GM12891 (cell line): ENCODE data around the gene RHBDL1. TPM values are rescaled to one million over a fixed set of nuclear protein-coding genes. Genes with fewer than 3 reads are reported as not detected.

ENCODE experiments used
- DNase-seq: peaks from one replicate; pipeline ENCODE4 v3.0.0; 2011; ENCODE audit warnings: low spot score; ENCODE audit not compliant: insufficient read length
- FAIRE-seq: peaks from 2 replicates; lab custom pipeline; 2011; peaks lifted over from hg19 to GRCh38; lab: Jason Lieb, UNC
- PAX5 ChIP-seq: IDR thresholded peaks from 2 replicates; pipeline ENCODE4 v1.6.1; 2011; ENCODE audit warnings: low read length, moderate library complexity, mild to moderate bottlenecking; ENCODE audit not compliant: insufficient read depth, severe bottlenecking
- POLR2A ChIP-seq: IDR thresholded peaks from 2 replicates; pipeline ENCODE4 v1.6.1; 2011; ENCODE audit warnings: low read depth, low read length, control low read depth
- POLR2AphosphoS5 ChIP-seq: IDR thresholded peaks from 2 replicates; pipeline ENCODE4 v1.6.1; 2011; ENCODE audit warnings: low read depth, low read length, control low read depth
- POU2F2 ChIP-seq: IDR thresholded peaks from 2 replicates; pipeline ENCODE4 v1.6.1; 2011; ENCODE audit warnings: low read depth, mild to moderate bottlenecking, control low read depth, low read length, moderate library complexity
- SPI1 ChIP-seq: IDR thresholded peaks from 2 replicates; pipeline ENCODE4 v1.6.1; 2011; ENCODE audit warnings: low read depth, low read length, control low read depth
- TAF1 ChIP-seq: IDR thresholded peaks from 2 replicates; pipeline ENCODE4 v1.6.1; 2011; ENCODE audit warnings: low read depth, low read length, control low read depth
- polyA plus RNA-seq: library from polyadenylated mRNA; unstranded; fragments of >200 nt; gene quantifications from one replicate; pipeline ENCODE4 v1.2.1, GENCODE V29; 2012; ENCODE audit warnings: low read depth, missing spikeins, inconsistent platforms; ENCODE audit not compliant: missing spikeins

Gene RHBDL1
- polyA plus RNA-seq: 1.8 TPM

GRCh38 chr16:674968-675883 lies at the start of gene RHBDL1:
Gene RHBDL1, plus strand, starts transcription at chr16:675671. Its CDS starts 120 bp downstream, at chr16:675791.
- peak; percentile 76 for FAIRE-seq
- no peak for DNase-seq
- no peak for TF ChIP-seq TAF1
- no peak for TF ChIP-seq POU2F2
- TF ChIP-seq POLR2A: no peak
- no peak for TF ChIP-seq SPI1
- no peak for TF ChIP-seq PAX5
- TF ChIP-seq POLR2AphosphoS5: no peak

GRCh38 chr16:625977-626765 lies 49.3 kb upstream of the RHBDL1 start:
- TF ChIP-seq POLR2AphosphoS5: no peak
- no peak for TF ChIP-seq POU2F2
- TF ChIP-seq POLR2A: no peak
- TF ChIP-seq TAF1: no peak
- no peak for TF ChIP-seq SPI1
- TF ChIP-seq PAX5: no peak
- DNase-seq (no peak), FAIRE-seq (no peak)

- DNase-seq (no peak), FAIRE-seq (no peak)
- TF ChIP-seq TAF1 (no peak), SPI1 (no peak), POLR2AphosphoS5 (no peak), POLR2A (no peak), POU2F2 (no peak), PAX5 (no peak)
Measured at GRCh38 chr16:626787-627453, 48.6 kb upstream of the RHBDL1 start.

- DNase-seq (no peak), FAIRE-seq (no peak)
- TF ChIP-seq POLR2A (no peak), PAX5 (no peak), TAF1 (no peak), SPI1 (no peak), POU2F2 (no peak), POLR2AphosphoS5 (no peak)
Measured at GRCh38 chr16:627454-628239, 47.8 kb upstream of the RHBDL1 start.

GRCh38 chr16:628321-629061 lies 47.0 kb upstream of the RHBDL1 start:
- DNase-seq (no peak), FAIRE-seq (no peak)
- TF ChIP-seq POLR2AphosphoS5 (no peak), PAX5 (no peak), TAF1 (no peak), POLR2A (no peak), SPI1 (no peak), POU2F2 (no peak)

GRCh38 chr16:629185-629832 lies 46.2 kb upstream of the RHBDL1 start:
- TF ChIP-seq POU2F2: no peak
- TF ChIP-seq POLR2A: no peak
- TF ChIP-seq TAF1: no peak
- no peak for TF ChIP-seq POLR2AphosphoS5
- TF ChIP-seq PAX5: no peak
- no peak for TF ChIP-seq SPI1
- no peak for DNase-seq
- FAIRE-seq: no peak

- TF ChIP-seq POLR2A (no peak), POLR2AphosphoS5 (no peak), POU2F2 (no peak), TAF1 (no peak), PAX5 (no peak), SPI1 (no peak)
- no peak for FAIRE-seq
Measured at GRCh38 chr16:629833-630248, 45.6 kb upstream of the RHBDL1 start.

GRCh38 chr16:630249-630814 lies 45.1 kb upstream of the RHBDL1 start:
- TF ChIP-seq PAX5 (no peak), SPI1 (no peak), POU2F2 (no peak), POLR2AphosphoS5 (no peak), POLR2A (no peak), TAF1 (no peak)
- DNase-seq (no peak), FAIRE-seq (no peak)

More at GRCh38 chr16:629833-630248, 45.6 kb upstream of the RHBDL1 start:
- DNase-seq: no peak
